ENCODE measurements around the gene GCK.

The GCK gene

GRCh38 chr7:44101966-44102845 is 87.0 kb downstream of the GCK start:
- Histone ChIP-seq H3K9ac (ENCODE audit: low read length) (no peak overlapping the region), H3K36me3 (ENCODE audit: low read length) (no peaks in the 10 kb centered on the region), H3K27me3 (ENCODE audit: low read length) (no peaks in the 10 kb centered on the region), H2AFZ (ENCODE audit: low read depth, low read length, severe bottlenecking) (no peak overlapping the region), H3K9me2 (replicated peaks; ENCODE audit: insufficient read depth, low read length) (no peaks in the 10 kb centered on the region), H3K4me2 (ENCODE audit: low read depth, low read length, poor library complexity, severe bottlenecking) (no peak overlapping the region), H3K4me3 (ENCODE audit: insufficient read depth, low read length, poor library complexity, severe bottlenecking) (no peak overlapping the region), H3F3A (ENCODE audit: insufficient read depth) (no peaks in the 10 kb centered on the region), H3K9me3 (ENCODE audit: insufficient read depth, low read length) (no peaks in the 10 kb centered on the region), H3K79me2 (ENCODE audit: insufficient read depth, low read length) (no peaks in the 10 kb centered on the region), H3K27ac (ENCODE audit: low read depth, low read length) (no peak overlapping the region), H4K20me1 (ENCODE audit: low read depth, low read length) (no peaks in the 10 kb centered on the region)
- TF ChIP-seq EZH2phosphoT487 (conservative IDR thresholded peaks at IDR 0.05; ENCODE audit: low read length) (no peak), CTCF (IDR thresholded peaks at IDR 0.05; ENCODE audit: insufficient read depth, low read length, poor library complexity, severe bottlenecking) (no peak)

DNA sequence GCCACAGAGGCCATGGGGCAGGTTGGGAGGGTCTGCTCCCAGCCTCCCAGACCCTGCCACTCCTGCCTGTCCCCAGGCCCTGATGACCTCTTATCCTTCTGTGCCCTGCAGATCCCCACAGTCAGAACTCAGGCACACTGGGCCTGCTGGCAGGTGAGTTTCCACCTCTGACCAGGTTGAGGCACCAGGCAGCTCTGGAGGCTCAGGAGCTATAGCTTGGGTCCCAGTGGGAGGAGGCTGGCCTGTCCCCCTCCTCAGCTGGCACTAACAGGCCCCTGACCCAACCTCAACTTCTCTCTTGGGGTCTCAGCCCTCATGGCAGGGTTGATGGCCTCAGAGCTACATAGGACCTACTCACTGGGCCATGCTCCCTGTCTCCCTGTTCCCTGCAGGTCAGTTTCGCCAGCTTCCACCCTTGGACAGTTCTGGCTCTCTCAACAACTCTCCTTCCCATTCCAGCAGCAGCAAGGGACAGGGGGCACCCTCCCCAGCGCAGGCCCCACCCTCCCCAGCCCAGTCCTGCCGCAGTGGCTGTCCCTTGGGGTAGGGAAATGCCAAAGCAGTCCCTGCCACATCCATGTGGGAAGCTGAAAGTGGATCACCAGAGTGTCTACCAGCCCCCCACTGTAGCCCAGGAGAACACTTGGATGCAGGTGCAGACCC is 87.8 kb downstream of the GCK start:
- H4K20me1 ChIP-seq (ENCODE audit: low read depth, low read length) = no peaks in the 10 kb centered on the region
- H3K27me3 ChIP-seq (ENCODE audit: low read length) = no peaks in the 10 kb centered on the region
- H3F3A ChIP-seq (ENCODE audit: insufficient read depth) = no peaks in the 10 kb centered on the region
- no peaks in the 10 kb centered on the region for H3K9me2 ChIP-seq (replicated peaks; ENCODE audit: insufficient read depth, low read length)
- no peak overlapping the region for H3K9ac ChIP-seq (ENCODE audit: low read length)
- no peak overlapping the region for H3K27ac ChIP-seq (ENCODE audit: low read depth, low read length)
- H2AFZ ChIP-seq (ENCODE audit: low read depth, low read length, severe bottlenecking) = no peak overlapping the region
- no peaks in the 10 kb centered on the region for H3K36me3 ChIP-seq (ENCODE audit: low read length)
- no peak overlapping the region for H3K4me3 ChIP-seq (ENCODE audit: insufficient read depth, low read length, poor library complexity, severe bottlenecking)
- H3K9me3 ChIP-seq (ENCODE audit: insufficient read depth, low read length) = no peaks in the 10 kb centered on the region
- no peak overlapping the region for H3K4me2 ChIP-seq (ENCODE audit: low read depth, low read length, poor library complexity, severe bottlenecking)
- no peaks in the 10 kb centered on the region for H3K79me2 ChIP-seq (ENCODE audit: insufficient read depth, low read length)
- TF ChIP-seq CTCF (IDR thresholded peaks at IDR 0.05; ENCODE audit: insufficient read depth, low read length, poor library complexity, severe bottlenecking) (no peak), EZH2phosphoT487 (conservative IDR thresholded peaks at IDR 0.05; ENCODE audit: low read length) (no peak)

DNA sequence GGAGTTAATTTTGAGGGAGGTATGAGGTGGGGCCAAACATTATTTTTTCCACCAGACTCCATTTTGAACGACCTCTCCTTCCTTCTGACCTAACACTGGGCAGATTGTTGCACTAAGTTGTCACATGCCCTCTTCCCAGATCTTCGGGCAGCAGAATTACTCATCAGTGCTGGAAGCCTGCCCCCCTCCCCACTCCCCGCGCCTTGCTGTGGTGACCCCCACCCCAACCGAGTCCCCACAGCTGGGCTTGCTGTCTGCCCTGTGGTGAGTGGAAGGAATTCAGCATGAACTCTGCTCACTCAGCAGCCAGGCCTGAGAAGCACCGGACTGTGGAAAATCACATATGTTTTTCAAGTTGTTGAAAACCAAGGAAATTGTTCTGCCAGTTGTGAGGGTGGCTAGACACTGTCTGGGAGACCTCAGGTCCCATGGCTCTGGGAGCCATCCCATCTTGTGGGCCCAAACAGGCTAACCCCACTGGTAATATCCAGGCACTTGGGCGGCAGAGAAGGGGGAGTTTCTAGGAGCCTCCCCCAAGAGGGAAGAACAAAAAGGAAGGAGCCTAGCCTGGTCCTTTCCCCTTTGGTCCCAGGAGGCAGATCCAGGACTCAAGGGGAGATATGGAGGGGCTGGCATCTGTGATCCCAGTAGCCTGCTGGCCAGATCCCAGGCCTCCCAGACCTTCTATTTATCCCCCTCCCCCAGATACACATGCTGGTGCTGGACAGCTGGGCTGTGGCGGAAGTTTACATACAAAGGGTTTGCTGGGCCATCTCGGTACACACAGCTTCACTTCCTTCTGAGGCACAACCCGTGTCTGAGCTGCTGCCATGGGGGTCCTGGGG is 88.6 kb downstream of the GCK start:
- no peaks in the 10 kb centered on the region for H3K36me3 ChIP-seq (ENCODE audit: low read length)
- no peaks in the 10 kb centered on the region for H3K27me3 ChIP-seq (ENCODE audit: low read length)
- no peaks in the 10 kb centered on the region for H3K79me2 ChIP-seq (ENCODE audit: insufficient read depth, low read length)
- H3K4me3 ChIP-seq (ENCODE audit: insufficient read depth, low read length, poor library complexity, severe bottlenecking) = no peak overlapping the region
- H3F3A ChIP-seq (ENCODE audit: insufficient read depth) = no peaks in the 10 kb centered on the region
- H4K20me1 ChIP-seq (ENCODE audit: low read depth, low read length) = no peaks in the 10 kb centered on the region
- no peak overlapping the region for H2AFZ ChIP-seq (ENCODE audit: low read depth, low read length, severe bottlenecking)
- no peak overlapping the region for H3K4me2 ChIP-seq (ENCODE audit: low read depth, low read length, poor library complexity, severe bottlenecking)
- no peak overlapping the region for H3K27ac ChIP-seq (ENCODE audit: low read depth, low read length)
- no peaks in the 10 kb centered on the region for H3K9me2 ChIP-seq (replicated peaks; ENCODE audit: insufficient read depth, low read length)
- no peaks in the 10 kb centered on the region for H3K9me3 ChIP-seq (ENCODE audit: insufficient read depth, low read length)
- TF ChIP-seq EZH2phosphoT487 (conservative IDR thresholded peaks at IDR 0.05; ENCODE audit: low read length) (no peak), CTCF (IDR thresholded peaks at IDR 0.05; ENCODE audit: insufficient read depth, low read length, poor library complexity, severe bottlenecking) (no peak)
- no peak overlapping the region for H3K9ac ChIP-seq (ENCODE audit: low read length)
